ENCODE measurements around the gene GLB1L.

GRCh38 chr2:219230059-219230540 lies 15.1 kb downstream of the GLB1L start:
- TF ChIP-seq EZH2 (IDR thresholded peaks at IDR 0.05) (no peak), POLR2AphosphoS5 (IDR thresholded peaks at IDR 0.05; ENCODE audit: borderline replicate concordance, low read depth, low read length) (no peak)
